Stimulated activated CD4-positive, alpha-beta T cell treated with anti-CD3 and anti-CD28 coated beads, TNF-alpha, amount 100 ng/mL, for 4 hours (primary cell): ENCODE data around the gene OR4D6.
"Not testable (repeated sequence)": the region's sequence is repeated elsewhere in the genome, so short reads cannot be mapped to it uniquely, and the experiment has no call there.

Experiments
- DNase-seq, 3 experiments: peaks; one replicate each; pipeline ENCODE4 v3.0.0-alpha.2; 2020; ENCODE audit warnings: low read depth in 3 of 3

OR4D6 gene

DNA sequence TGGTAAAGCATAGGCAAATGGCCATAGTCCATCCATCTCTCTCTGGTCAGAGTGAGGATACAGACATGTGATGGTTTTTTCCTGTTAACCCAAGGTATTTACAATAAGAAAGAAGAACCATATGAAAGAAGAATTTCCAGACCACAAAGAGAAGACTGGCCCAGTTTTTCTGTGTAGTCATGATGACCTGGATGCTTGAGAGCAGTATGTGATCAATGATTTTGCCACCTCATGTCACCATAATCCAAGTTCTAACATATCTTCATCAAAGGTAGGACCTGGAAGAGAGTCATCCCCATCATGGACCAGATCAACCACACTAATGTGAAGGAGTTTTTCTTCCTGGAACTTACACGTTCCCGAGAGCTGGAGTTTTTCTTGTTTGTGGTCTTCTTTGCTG, at the start of gene OR4D6:
Gene OR4D6 (plus strand): TSS at position 301 of the 400 bp plus-strand sequence. CDS start 0 bp downstream, at position 301.
- no peak for DNase-seq

- DNase-seq, result no peak
Measured at GRCh38 chr11:59413646-59414045, 43.1 kb upstream of the OR4D6 start.

GRCh38 chr11:59415111-59415510, 41.6 kb upstream of the OR4D6 start:
- DNase-seq, result no peak

GRCh38 chr11:59416613-59417012, 40.1 kb upstream of the OR4D6 start:
- DNase-seq, result no peak

DNA sequence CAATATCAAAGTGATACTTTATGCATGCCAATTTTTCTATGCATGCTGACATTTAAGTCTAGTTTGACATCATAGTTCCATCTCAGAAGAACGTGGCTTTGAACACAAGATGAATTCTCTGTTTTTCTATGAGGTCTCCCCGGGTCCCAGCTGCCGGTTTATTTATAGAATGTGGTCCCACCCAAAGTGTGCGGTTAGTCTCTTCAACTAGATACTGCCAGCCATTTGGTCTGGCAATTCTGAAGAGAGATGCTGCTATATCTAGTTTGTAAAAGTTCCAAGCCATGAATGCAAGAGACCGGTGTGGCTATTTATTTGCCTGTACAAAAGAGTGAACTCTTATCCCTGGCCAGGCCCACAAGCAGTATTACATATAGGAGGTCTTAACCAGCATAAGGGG, 39.7 kb upstream of the OR4D6 start:
- DNase-seq, result no peak

- no peak for DNase-seq
Measured at GRCh38 chr11:59418156-59418555, 38.6 kb upstream of the OR4D6 start.

DNA sequence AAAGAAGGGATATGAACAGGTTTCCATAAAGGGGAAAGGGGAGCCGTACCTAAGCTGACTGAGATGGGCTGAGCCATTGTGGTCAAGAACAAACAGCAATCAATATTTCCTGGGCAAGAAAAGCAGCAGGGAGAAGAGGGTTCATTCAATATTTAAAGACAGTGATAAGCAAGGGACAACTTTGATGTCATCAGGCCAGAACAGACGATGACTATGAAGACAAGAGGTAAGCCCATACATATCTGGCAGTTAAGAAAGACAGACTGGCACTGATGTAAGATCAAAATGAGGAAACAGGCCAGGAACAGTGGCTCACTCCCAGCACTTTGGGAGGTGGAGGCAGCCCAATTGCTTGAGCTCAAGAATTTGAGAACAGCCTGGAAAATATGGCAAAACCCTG, 32.9 kb upstream of the OR4D6 start:
- DNase-seq, result no peak

DNA sequence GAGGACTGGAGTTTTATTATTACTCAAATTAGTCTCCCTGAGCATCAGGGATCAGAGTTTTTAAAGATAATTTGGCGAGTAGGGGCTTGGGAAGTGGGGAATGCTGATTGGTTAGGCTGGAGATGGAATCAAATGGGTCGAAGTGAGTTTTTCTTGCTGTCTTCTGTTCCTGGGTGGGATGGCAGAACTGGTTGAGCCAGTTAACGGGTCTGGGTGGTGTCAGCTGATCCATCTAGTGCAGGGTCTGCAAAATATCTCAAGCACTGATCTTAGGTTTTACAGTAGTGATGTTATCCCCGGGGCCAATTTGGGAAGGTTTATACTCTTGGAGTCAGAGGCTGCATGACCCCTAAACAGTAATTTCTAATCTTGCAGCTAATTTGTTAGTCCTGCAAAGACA, 31.6 kb upstream of the OR4D6 start:
- DNase-seq, result no peak

GRCh38 chr11:59426361-59427067, 30.2 kb upstream of the OR4D6 start, which contains the start of gene OR5A2:
OR5A2 (minus strand) TSS chr11:59426413; CDS start chr11:59422953, 3,460 bp downstream.
- DNase-seq, result no peak

GRCh38 chr11:59427068-59427382, 29.7 kb upstream of the OR4D6 start:
- no peak for DNase-seq

DNA sequence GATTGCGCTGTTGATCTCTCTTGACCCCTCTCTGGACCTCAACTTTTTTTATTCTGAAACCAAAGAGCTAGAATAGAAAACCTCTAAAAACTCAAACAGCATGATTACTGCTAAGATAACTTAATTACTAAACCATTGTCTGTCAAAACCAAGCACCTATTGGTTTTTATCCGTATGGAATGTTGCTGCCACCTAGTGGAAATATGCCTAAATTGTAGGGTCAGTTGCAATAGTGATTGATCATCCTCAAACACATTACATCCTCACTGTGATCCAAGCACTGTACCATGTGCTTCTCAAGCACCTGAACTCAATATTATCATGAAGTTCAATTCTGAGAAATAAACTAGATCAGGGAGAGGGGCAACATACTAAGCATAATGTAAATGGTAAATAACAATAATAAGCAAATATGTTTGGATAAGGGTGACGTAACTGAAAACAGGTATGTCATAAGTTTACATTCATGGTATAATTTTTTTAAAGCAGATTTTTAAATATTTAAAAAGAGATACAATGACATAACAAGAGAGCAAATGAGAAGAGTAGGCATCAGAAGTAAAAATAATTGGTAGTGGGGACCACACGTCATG, 26.7 kb upstream of the OR4D6 start:
- peak in 1 of 3 experiments; percentile 11 for DNase-seq

DNA sequence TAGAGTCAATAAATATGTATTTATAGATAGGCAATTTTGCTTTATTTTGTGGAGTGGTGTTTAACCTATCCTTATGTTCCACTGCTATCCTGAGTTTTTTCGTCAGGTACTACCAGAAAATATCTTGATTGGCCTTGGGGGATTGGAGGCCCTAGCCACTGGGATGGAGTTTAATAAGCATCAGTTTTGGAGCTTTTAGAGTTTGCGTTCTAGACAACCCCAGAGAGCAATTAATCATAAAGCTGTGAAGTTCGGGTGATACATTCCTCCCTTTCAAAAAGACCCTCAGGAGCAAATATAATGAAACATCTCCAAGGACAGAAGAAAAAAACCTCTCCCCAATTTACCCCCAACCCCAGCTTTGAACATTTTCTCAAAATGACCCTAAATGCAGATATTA, 20.6 kb upstream of the OR4D6 start, which contains the start of gene OR5A1:
Gene OR5A1 (plus strand): TSS at position 301 of the 400 bp plus-strand sequence. CDS start 6,700 bp downstream, outside the sequence.
- no peak for DNase-seq

DNA sequence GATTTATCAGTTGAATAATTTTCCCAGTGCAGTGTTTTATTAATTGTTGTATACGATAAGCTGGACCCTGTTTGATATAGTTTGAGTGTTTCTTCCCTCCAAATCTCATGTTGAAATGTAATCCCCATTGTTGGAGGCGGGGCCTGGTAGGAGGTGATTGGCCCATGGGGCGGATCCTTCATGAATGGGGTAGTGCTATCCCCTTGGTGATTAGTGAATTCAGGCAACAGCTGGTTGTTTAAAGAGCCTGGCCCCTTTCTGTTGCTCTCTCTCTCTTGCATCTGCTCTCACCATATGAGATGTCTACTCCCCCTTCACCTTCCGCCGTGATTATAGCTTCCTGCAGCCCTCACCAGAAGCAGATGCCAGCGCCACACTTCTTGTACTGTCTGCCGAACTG, 19.0 kb upstream of the OR4D6 start:
- DNase-seq, result no peak

DNA sequence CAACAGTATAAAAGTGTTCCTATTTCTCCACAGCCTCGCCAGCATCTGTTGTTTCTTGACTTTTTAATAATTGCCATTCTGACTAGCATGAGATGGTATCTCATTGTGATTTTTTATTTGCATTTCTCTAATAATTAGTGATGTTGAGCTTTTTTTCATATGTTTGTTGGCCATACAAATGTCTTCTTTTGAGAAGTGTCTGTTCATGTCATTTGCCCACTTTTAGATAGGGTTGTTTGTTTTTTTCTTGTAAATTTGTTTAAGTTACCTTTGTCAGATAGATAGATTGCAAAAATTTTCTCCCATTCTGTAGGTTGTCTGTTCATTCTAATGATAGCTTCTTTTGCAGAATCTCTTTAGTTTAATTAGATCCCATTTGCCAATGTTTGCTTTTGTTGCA, 11.1 kb upstream of the OR4D6 start:
- DNase-seq, result not testable (repeated sequence)

GRCh38 chr11:59448484-59448883, 8.3 kb upstream of the OR4D6 start:
- DNase-seq, result no peak

GRCh38 chr11:59459916-59460315, 3.2 kb downstream of the OR4D6 start:
- no peak for DNase-seq

GRCh38 chr11:59463190-59463641, 6.5 kb downstream of the OR4D6 start:
- no peak for DNase-seq

GRCh38 chr11:59473015-59473414, 16.3 kb downstream of the OR4D6 start, which contains the start of gene OR4D10:
OR4D10 (plus strand) TSS chr11:59473315; CDS start chr11:59477430, 4,115 bp downstream.
- no peak for DNase-seq

DNA sequence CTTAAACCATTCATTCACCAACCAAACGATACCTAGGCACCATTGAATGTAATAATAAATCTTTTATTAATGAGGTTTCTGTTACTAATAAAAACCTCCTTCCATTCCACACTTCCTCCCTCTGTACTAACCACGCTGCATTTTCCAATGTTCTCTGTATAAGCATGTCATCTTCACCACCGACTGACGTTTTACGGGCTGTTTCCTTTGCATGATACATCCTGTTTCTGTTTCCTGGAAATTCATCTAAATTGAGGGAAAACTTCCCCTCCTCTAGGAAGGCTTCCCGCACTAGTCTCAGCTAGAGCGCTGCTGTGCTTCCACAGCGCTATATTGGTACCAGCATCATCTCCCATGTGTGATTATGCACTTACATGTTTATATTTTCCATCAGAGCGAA, 18.4 kb downstream of the OR4D6 start:
- DNase-seq, result no peak

GRCh38 chr11:59479906-59480305, 23.1 kb downstream of the OR4D6 start:
- no peak for DNase-seq

DNA sequence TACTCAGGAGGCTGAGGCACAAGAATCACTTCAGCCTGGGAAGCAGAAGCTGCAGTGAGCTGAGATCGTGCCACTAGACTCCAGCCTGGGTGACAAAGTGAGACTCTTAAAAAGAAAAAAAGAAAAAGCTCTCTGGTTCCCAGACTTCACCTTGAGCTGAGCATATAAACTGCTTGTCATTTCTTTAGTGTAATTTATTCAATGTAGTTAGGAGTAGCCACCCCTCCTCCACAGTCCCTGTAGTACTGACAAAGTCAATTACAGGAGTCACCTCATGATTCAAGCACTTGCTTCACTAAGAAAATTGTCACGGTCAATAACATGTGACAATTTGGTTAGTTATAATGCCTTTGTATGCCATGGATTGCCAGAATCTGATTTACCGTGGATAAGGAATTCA, 23.6 kb downstream of the OR4D6 start:
- DNase-seq, result no peak

GRCh38 chr11:59501931-59502330, 45.2 kb downstream of the OR4D6 start:
- no peak for DNase-seq

- DNase-seq, result no peak
Measured at GRCh38 chr11:59503276-59503675, 46.5 kb downstream of the OR4D6 start, which contains the start of gene OR4D11. OR4D11 (plus strand) TSS chr11:59503576; CDS start chr11:59503576, 0 bp downstream.
